ENCODE data around the gene FBXO27.

DNA sequence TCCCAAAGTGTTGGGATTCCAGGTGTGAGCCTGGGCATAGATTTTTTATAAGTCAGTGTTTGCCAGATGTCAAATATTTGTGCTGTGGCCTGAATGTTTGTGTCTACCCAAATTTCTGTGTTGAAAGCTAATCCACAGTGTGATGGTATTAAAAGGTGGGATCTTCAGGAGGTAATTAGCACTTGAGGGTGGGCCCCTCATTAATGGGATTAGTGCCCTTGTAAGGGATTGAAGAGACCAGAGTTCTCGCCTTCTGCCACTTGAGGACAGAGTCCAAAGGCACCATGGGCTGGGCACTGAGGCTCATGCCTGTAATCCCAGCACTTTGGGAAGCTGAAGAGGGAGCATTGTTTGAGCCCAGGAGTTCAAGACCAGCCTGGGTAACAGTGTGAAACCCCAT is 47.1 kb downstream of the FBXO27 start:
- TF ChIP-seq POLR2AphosphoS5 (IDR thresholded peaks at IDR 0.05; ENCODE audit: low read depth, low read length) (no peak), TAF1 (IDR thresholded peaks at IDR 0.05; ENCODE audit: borderline replicate concordance, low read depth, low read length) (no peak), POLR2A (IDR thresholded peaks at IDR 0.05; ENCODE audit: low read depth, low read length) (no peak)

Measured in GM12892 (cell line).